Right lobe of liver (tissue), 4 donors: ENCODE data around the gene ENDOU.

Experiments used
- CTCF ChIP-seq, 4 donors: fragments of 200-600 bp in 3 of 4; fragments of 450-650 bp in 1 of 4; IDR thresholded peaks; one replicate each; pipeline versions ENCODE4 v1.5.1 to v1.8.0; 2016 to 2022; ENCODE audit warnings: antibody characterized with exemption in 4 of 4, mild to moderate bottlenecking in 2 of 4
- POLR2A ChIP-seq: fragments of 450-650 bp; IDR thresholded peaks from one replicate; pipeline ENCODE4 v1.6.1; 2017; ENCODE audit warnings: antibody characterized with exemption, mild to moderate bottlenecking
- donor health status: DM: no; HTN: no; CAD: no.
- donor health status: DM: no; HTN: no; CAD: no.
- donor health status: DM: no; HTN: yes; CAD: no.

GRCh38 chr12:47689215-47689614 is 36.1 kb downstream of the ENDOU start:
- no peak for TF ChIP-seq CTCF (IDR thresholded peaks at IDR 0.05)
- no peak for TF ChIP-seq POLR2A
